Parathyroid adenoma (tissue), 2 donors: ENCODE results near the gene UTS2B.

Source experiments
- H2AFZ ChIP-seq: fragments of 300-600 bp; sonication (generic); one replicate; pipeline ENCODE4 v1.7.0; 2017; ENCODE audit warnings: antibody characterized with exemption, mild to moderate bottlenecking
- H3K27ac ChIP-seq: fragments of 300-600 bp; sonication (generic); one replicate; pipeline ENCODE4 v1.7.0; 2017
- H3K27me3 ChIP-seq: fragments of 300-600 bp; sonication (generic); one replicate; pipeline ENCODE4 v1.7.0; 2017; ENCODE audit warnings: low read length; ENCODE audit not compliant: control insufficient read depth, insufficient read depth
- H3K36me3 ChIP-seq: fragments of 300-600 bp; sonication (generic); one replicate; pipeline ENCODE4 v1.7.0; 2017; ENCODE audit warnings: low read length; ENCODE audit not compliant: control insufficient read depth, insufficient read depth
- H3K4me1 ChIP-seq: fragments of 300-600 bp; sonication (generic); one replicate; pipeline ENCODE4 v1.7.0; 2017; ENCODE audit warnings: control low read depth
- H3K4me2 ChIP-seq: fragments of 300-600 bp; sonication (generic); one replicate; pipeline ENCODE4 v1.7.0; 2017; ENCODE audit warnings: low read length
- H3K4me3 ChIP-seq: fragments of 300-600 bp; sonication (generic); one replicate; pipeline ENCODE4 v1.7.0; 2017; ENCODE audit warnings: low read depth, low read length
- H3K79me2 ChIP-seq: fragments of 300-600 bp; sonication (generic); one replicate; pipeline ENCODE4 v1.7.0; 2017; ENCODE audit warnings: control low read depth
- H3K9ac ChIP-seq: fragments of 300-600 bp; sonication (generic); one replicate; pipeline ENCODE4 v1.7.0; 2017; ENCODE audit warnings: mild to moderate bottlenecking
- H3K9me3 ChIP-seq: fragments of 300-600 bp; sonication (generic); one replicate; pipeline ENCODE4 v1.7.0; 2017; ENCODE audit warnings: low read length; ENCODE audit not compliant: control insufficient read depth
- CTCF ChIP-seq: fragments of 300-600 bp; sonication (generic); IDR thresholded peaks from one replicate; pipeline ENCODE4 v1.7.0; 2017; ENCODE audit warnings: antibody characterized with exemption, mild to moderate bottlenecking
- donor health status: primary hyperparathyroidism.

UTS2B gene

GRCh38 chr3:191314109-191314728 is 16.1 kb downstream of the UTS2B start:
- no peak overlapping the region for H3K4me3 ChIP-seq
- TF ChIP-seq CTCF, result no peak
- H3K36me3 ChIP-seq, result no peaks in the 10 kb centered on the region
- H3K79me2 ChIP-seq, result no peaks in the 10 kb centered on the region
- H2AFZ ChIP-seq, result no peak overlapping the region
- H3K4me2 ChIP-seq, result no peak overlapping the region
- no peaks in the 10 kb centered on the region for H3K4me1 ChIP-seq
- no peak overlapping the region for H3K9ac ChIP-seq
- H3K27me3 ChIP-seq, result no peaks in the 10 kb centered on the region
- H3K9me3 ChIP-seq, result no peaks in the 10 kb centered on the region
- H3K27ac ChIP-seq, result no peak overlapping the region

GRCh38 chr3:191313296-191313695 is 17.0 kb downstream of the UTS2B start:
- TF ChIP-seq CTCF, result no peak
- no peaks in the 10 kb centered on the region for H3K9me3 ChIP-seq
- H3K4me3 ChIP-seq, result no peak overlapping the region
- H3K27me3 ChIP-seq, result no peaks in the 10 kb centered on the region
- H3K36me3 ChIP-seq, result no peaks in the 10 kb centered on the region
- no peaks in the 10 kb centered on the region for H3K79me2 ChIP-seq
- no peak overlapping the region for H3K4me2 ChIP-seq
- H2AFZ ChIP-seq, result no peak overlapping the region
- no peak overlapping the region for H3K9ac ChIP-seq
- H3K27ac ChIP-seq, result no peak overlapping the region
- no peaks in the 10 kb centered on the region for H3K4me1 ChIP-seq

GRCh38 chr3:191307341-191307740 is 23.0 kb downstream of the UTS2B start:
- no peaks in the 10 kb centered on the region for H3K36me3 ChIP-seq
- TF ChIP-seq CTCF, result no peak
- no peak overlapping the region for H3K27ac ChIP-seq
- H3K27me3 ChIP-seq, result no peaks in the 10 kb centered on the region
- no peaks in the 10 kb centered on the region for H3K4me1 ChIP-seq
- H3K9ac ChIP-seq, result no peak overlapping the region
- no peaks in the 10 kb centered on the region for H3K79me2 ChIP-seq
- H2AFZ ChIP-seq, result no peak overlapping the region
- no peak overlapping the region for H3K4me3 ChIP-seq
- no peak overlapping the region for H3K4me2 ChIP-seq
- no peaks in the 10 kb centered on the region for H3K9me3 ChIP-seq

- TF ChIP-seq CTCF, result no peak
- Histone ChIP-seq H3K9ac (no peak overlapping the region), H3K27ac (no peak overlapping the region), H3K36me3 (no peaks in the 10 kb centered on the region), H3K79me2 (no peaks in the 10 kb centered on the region), H2AFZ (no peak overlapping the region), H3K27me3 (no peaks in the 10 kb centered on the region), H3K4me3 (no peak overlapping the region), H3K4me2 (no peak overlapping the region), H3K4me1 (no peaks in the 10 kb centered on the region), H3K9me3 (no peaks in the 10 kb centered on the region)
These were observed 23.9 kb downstream of the UTS2B start for GRCh38 chr3:191306428-191306827.

GRCh38 chr3:191303596-191303995 is 26.7 kb downstream of the UTS2B start:
- Histone ChIP-seq H3K4me1 (no peaks in the 10 kb centered on the region), H2AFZ (no peak overlapping the region)

More at GRCh38 chr3:191303596-191303995, 26.7 kb downstream of the UTS2B start:
- Histone ChIP-seq H3K79me2 (no peaks in the 10 kb centered on the region), H3K36me3 (no peaks in the 10 kb centered on the region), H3K27me3 (no peaks in the 10 kb centered on the region), H3K9me3 (no peaks in the 10 kb centered on the region), H3K27ac (no peak overlapping the region), H3K9ac (no peak overlapping the region), H3K4me3 (no peak overlapping the region), H3K4me2 (no peak overlapping the region)
- TF ChIP-seq CTCF, result no peak
